ENCODE measurements around the gene NGF. TPM values are rescaled to one million over a fixed set of nuclear protein-coding genes. Genes with fewer than 3 reads are reported as not detected.

NGF gene
- total and polyA plus RNA-seq, 2 of the 8 experiments (the other 6 are each of a cell fraction or from before 2014, with no cell fraction given), result 1.6 TPM; not detected in 1

DNA sequence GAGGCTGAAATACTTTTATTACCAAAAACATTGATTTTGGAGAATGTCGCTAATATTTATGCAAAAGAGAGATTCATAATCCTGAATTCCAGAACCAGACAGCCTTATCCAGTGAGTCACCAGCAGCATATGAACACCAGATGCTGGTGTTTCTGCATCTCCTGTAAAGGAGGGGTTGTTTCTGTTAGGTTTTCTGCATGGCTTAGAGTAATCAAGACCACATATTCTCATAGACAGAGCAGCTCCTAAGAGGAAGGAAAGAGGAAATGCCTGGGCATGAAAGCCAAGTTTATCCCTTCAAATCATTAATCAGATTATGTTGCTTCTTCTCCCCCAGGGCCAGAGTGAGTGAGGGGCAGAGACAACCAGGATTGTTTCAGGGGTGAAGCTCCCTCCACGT is 86.2 kb downstream of the NGF start:
- H3K14ac ChIP-seq (ENCODE audit: insufficient read length), result no peak overlapping the region
- H3K4me1 ChIP-seq (replicated peaks in 1 of 4; ENCODE audit: control insufficient read depth in 3 of 4, insufficient read depth in 4 of 4, low read length in 3 of 4), result no peaks in the 10 kb centered on the region
- no peaks in the 10 kb centered on the region for H3K79me1 ChIP-seq (ENCODE audit: low read depth, low read length)
- H3K56ac ChIP-seq (replicated peaks; ENCODE audit: insufficient read length, low read depth, low read length), result no peak overlapping the region
- H3K4me3 ChIP-seq (ENCODE audit: extremely low read depth in 1 of 4, insufficient read depth in 2 of 4, low read depth in 3 of 4, low read length in 4 of 4), result no peak overlapping the region
- 84% methylated on average over 2 of the region's 2 CpGs; no CpG with 5 or more reads in 1 of the 2 experiments for WGBS, 2 experiments (ENCODE audit: extremely low coverage in 1 of 2, insufficient coverage in 1 of 2, insufficient read length in 1 of 2, insufficient replicate concordance in 2 of 2, low coverage in 1 of 2, low lambda C conversion rate in 2 of 2, missing lambda C conversion rate in 1 of 2)
- no peak overlapping the region for H3K4ac ChIP-seq (replicated peaks; ENCODE audit: insufficient read length, low read depth, low read length)
- no peaks in the 10 kb centered on the region for H4K20me1 ChIP-seq (replicated peaks in 1 of 2; ENCODE audit: control insufficient read depth in 1 of 2, insufficient read depth in 2 of 2, low read length in 2 of 2)
- H3K27ac ChIP-seq (ENCODE audit: low read depth, low read length), result no peak overlapping the region
- no peaks in the 10 kb centered on the region for H3K36me3 ChIP-seq (ENCODE audit: control insufficient read depth in 2 of 4, insufficient read depth in 4 of 4, low read length in 3 of 4)
- 0 out of 4 replicates have a peak, but pooled peaks cover 0 to 5% of the 10 kb centered on the region in 2 experiments for H3K9me3 ChIP-seq (ENCODE audit: insufficient read depth in 2 of 2, low read depth in 1 of 2, low read length in 1 of 2)
- H3K23ac ChIP-seq (ENCODE audit: insufficient read length), result no peak overlapping the region
- POLR2A ChIA-PET (ENCODE audit: partially characterized antibody), result no interaction called here
- H3K23me2 ChIP-seq (ENCODE audit: low read depth, low read length), result no peaks in the 10 kb centered on the region
- H2BK12ac ChIP-seq (ENCODE audit: low read depth, low read length), result no peak overlapping the region
- no peak overlapping the region for H3K9ac ChIP-seq (replicated peaks in 1 of 4; ENCODE audit: extremely low read depth in 1 of 4, low read depth in 3 of 4, low read length in 3 of 4)
- H2BK5ac ChIP-seq (ENCODE audit: low read depth, low read length), result no peak overlapping the region
- TF ChIP-seq SRF (IDR thresholded peaks at IDR 0.05; ENCODE audit: low read depth, low read length) (no peak), HDAC2 (IDR thresholded peaks at IDR 0.05; ENCODE audit: borderline replicate concordance in 1 of 2, low read depth in 2 of 2, low read length in 2 of 2) (no peak), RBBP5 (IDR thresholded peaks at IDR 0.05; ENCODE audit: borderline replicate concordance, low read depth, low read length) (no peak), EP300 (IDR thresholded peaks at IDR 0.05; ENCODE audit: borderline replicate concordance in 1 of 2, low read depth in 2 of 2, low read length in 2 of 2) (no peak), TAF7 (optimal IDR thresholded peaks at IDR 0.05; ENCODE audit: borderline replicate concordance, low read depth, low read length) (no peak), RNF2 (IDR thresholded peaks at IDR 0.05; ENCODE audit: borderline replicate concordance, low read depth, low read length, missing control alignments, poor library complexity, severe bottlenecking) (no peak), EZH2 (IDR thresholded peaks at IDR 0.05; ENCODE audit: low read depth, low read length, severe bottlenecking) (no peak)
- TF ChIP-seq, protein P1, sequence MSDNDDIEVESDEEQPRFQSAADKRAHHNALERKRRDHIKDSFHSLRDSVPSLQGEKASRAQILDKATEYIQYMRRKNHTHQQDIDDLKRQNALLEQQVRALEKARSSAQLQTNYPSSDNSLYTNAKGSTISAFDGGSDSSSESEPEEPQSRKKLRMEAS (IDR thresholded peaks at IDR 0.05), result no peak
- no peak overlapping the region for H3K4me2 ChIP-seq (ENCODE audit: insufficient read depth in 1 of 2, low read depth in 2 of 2, low read length in 2 of 2)
- FAIRE-seq (no peak), DNase-seq (ENCODE audit: low read depth in 1 of 2, low spot score in 2 of 2) (no peak)
- no peaks in the 10 kb centered on the region for H3K79me2 ChIP-seq (ENCODE audit: control insufficient read depth in 1 of 2, insufficient read depth in 2 of 2, low read length in 2 of 2)
- no peak overlapping the region for H2AFZ ChIP-seq (ENCODE audit: low read length)
- H4K5ac ChIP-seq (ENCODE audit: insufficient read length, low read depth, low read length), result no peak overlapping the region
- H4K8ac ChIP-seq (ENCODE audit: extremely low read depth, insufficient read depth, low read length), result no peak overlapping the region
- CTCF ChIA-PET (ENCODE audit: partially characterized antibody), result interaction anchor here (0.7 to 1.9 kb wide), 3 partner anchors 12 to 113 kb away, joined by 3 to 7 read pairs (median 3); no protein-coding TSS in a partner anchor
- H2BK15ac ChIP-seq (ENCODE audit: low read length), result no peak overlapping the region
- no peaks in the 10 kb centered on the region for H3K27me3 ChIP-seq (replicated peaks in 1 of 4; ENCODE audit: control insufficient read depth in 3 of 4, extremely low read depth in 1 of 4, insufficient read depth in 3 of 4, low read length in 3 of 4)
- H2AK5ac ChIP-seq (ENCODE audit: low read depth, low read length), result no peak overlapping the region
- no peak overlapping the region for H2BK120ac ChIP-seq (replicated peaks; ENCODE audit: low read depth, low read length)
- H2BK20ac ChIP-seq (ENCODE audit: low read length), result no peak overlapping the region
- no peak overlapping the region for H3K18ac ChIP-seq (ENCODE audit: extremely low read depth, low read length)
- H4K91ac ChIP-seq (replicated peaks; ENCODE audit: insufficient read length, low read length), result no peak overlapping the region

All from H1 (cell line).